Stimulated activated CD4-positive, alpha-beta T cell treated with anti-CD3 and anti-CD28 coated beads, Interleukin-12 subunit alpha, Interleukin-12 subunit beta, amount 100 ng/mL, for 4 hours (primary cell): ENCODE measurements around the gene NT5DC4.
"Not testable (repeated sequence)": the region's sequence is repeated elsewhere in the genome, so short reads cannot be mapped to it uniquely, and the experiment has no call there.

ENCODE experiments used
- DNase-seq: peaks from one replicate; pipeline ENCODE4 v3.0.0-alpha.2; 2020

The NT5DC4 gene

DNA sequence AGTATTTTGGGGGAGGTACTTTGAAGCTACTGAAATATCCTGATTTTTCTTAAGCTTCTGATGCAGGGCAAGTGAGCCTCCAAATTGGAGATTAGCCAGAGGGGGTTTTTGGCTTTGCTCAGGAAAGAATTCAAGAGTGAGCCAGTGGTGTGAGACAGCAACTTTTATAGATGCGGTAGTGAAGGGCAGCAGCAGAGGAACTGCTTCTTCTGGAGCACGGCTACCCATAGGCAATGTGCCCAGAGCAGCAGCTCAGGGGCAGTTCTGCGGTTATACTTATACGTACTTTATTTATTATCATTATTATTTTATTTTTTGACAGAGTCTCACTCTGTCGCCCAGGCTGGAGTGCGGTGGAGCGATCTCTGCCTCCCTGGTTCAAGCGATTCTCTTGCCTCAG, 19.8 kb upstream of the NT5DC4 start:
- no peak for DNase-seq

DNA sequence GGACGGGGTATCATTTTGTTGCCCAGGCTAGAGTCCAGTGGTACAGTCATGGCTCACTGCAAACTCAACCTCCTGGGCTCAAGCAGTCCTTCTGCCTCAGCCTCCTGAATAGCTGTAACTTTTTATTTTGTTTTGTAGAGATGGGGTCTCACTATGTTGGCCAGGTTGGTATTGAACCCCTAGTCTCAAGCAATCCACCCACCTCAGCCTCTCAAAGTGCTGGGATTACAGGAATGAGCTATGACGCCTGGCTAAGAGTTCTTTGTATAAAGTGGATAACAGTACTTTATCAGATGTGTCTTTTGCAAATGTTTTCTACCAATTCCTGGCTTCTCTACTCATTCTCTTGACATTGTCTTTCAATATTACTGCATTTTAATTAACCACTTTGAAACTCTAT, 17.1 kb upstream of the NT5DC4 start:
- no peak for DNase-seq

DNA sequence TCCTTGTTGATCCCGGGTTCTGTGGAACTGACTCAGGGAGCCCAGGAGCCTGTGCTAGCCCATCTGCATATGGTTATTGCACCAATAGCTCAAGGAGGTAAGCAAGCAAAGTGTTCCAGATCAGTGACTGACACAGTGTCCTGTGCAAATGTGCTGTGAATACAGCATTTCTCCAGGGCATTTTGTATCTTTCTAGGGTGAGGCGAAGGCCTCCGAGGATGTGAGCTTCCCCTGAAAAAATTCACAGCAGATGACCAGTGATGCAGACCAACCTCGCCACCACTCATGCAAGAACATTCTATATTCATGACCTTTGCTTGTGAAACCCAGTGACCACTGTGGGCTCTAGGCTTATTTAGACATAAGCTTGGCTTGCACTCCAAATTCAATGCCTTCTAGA, 15.2 kb upstream of the NT5DC4 start:
- DNase-seq, result no peak

DNA sequence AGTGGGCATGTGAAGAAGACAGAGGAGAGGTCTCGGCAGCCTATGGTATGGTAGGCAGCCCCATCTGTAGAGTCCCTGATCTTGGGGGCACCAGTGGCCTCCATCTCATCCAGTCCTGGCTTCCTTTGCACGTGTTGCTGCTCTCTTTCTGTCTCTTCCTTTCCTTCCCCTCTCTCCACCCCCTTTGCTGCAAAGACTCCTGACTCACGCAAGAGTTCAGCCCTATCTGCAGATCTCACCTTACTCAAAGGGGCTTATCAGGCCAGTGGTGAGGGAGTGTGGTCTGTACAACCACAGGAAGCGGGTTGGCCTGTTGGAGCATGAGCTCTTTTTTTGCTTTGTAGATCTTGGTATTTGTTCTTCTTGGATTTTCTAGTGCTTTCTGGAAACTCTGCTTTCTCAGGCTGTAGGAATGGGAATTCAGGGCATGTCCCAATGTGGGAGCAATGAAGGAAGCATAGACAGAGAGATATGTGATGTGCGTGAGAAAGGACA, 14.6 kb upstream of the NT5DC4 start:
- no peak for DNase-seq

- DNase-seq, result not testable (repeated sequence)
These were observed 13.9 kb upstream of the NT5DC4 start for GRCh38 chr2:112706947-112707346.

DNA sequence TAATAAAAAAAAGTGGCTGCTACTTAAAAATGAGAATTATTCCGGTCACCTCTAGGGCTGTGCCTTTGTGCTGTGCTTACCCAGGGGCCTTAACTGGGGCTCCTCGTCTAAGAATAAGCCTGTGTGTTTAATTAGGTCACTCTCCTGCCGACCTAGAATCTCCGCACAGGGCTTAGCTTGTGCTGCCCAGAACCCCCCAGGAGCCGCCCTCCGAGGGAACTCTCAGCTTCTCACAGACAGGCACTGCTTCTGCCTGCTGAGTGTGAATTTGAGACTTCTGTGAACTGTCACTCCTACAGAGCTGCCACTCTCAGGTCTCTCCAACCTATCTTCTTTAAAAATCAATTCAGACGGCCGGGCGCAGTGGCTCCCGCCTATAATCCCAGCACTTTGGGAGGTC, 11.9 kb upstream of the NT5DC4 start:
- no peak for DNase-seq

DNA sequence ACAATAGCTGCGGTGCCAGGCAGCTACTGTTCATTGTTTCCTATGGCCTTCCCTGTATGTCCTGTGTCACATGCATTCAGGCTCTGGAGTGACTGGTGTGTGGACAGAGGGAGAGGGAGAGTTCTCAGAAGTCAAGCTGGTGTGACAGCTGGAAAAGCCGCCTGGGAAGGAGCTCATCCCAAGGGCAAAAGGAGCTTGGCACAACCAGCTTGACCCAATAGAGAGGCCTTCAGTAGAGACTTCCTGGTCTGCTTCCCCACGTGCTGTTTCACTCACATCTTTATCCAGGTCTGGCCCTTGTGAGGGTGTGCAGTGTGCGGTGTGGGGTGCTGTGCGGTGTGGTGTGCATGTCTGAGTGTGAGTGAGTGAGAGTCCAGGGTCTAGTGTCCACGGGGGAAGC, 11.1 kb upstream of the NT5DC4 start:
- no peak for DNase-seq

GRCh38 chr2:112710956-112711750, 9.7 kb upstream of the NT5DC4 start:
- no peak for DNase-seq

- DNase-seq, result no peak
These were observed 8.4 kb upstream of the NT5DC4 start for GRCh38 chr2:112712465-112712864.

DNA sequence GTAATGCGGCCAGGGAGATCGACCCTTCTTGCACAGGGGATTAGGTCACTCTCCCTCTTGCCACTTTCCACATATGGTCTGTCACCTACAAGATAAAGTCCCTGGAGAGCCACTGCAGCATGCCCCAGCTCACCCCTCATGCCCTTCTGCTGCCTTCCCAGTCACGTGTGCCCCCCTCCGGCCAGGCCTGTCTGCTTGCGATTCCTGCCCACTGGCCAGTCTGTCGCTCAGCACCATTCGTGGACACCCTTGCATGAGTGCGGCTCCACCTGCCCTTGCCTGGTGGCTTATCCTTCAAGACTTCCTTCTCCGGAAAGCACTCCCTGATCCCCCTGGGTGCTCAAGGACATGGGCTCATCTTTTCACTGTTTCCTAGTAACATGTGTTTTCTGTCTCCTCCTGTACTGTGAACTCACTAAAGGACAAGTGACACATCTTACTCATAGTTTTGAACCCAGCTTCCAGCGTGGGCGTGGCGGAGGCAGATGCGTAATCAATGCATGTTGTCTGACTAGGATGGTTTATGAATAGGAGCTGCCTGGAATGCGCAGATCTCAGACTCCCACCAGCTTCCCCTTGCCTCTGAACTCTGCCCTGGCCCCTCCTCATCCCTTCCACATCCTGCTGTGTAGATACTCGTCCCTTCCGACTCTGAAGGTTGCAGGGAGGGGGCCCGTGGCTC, 7.8 kb upstream of the NT5DC4 start:
- peak; percentile 26 for DNase-seq

GRCh38 chr2:112713585-112713925, 7.3 kb upstream of the NT5DC4 start:
- DNase-seq, result no peak

DNA sequence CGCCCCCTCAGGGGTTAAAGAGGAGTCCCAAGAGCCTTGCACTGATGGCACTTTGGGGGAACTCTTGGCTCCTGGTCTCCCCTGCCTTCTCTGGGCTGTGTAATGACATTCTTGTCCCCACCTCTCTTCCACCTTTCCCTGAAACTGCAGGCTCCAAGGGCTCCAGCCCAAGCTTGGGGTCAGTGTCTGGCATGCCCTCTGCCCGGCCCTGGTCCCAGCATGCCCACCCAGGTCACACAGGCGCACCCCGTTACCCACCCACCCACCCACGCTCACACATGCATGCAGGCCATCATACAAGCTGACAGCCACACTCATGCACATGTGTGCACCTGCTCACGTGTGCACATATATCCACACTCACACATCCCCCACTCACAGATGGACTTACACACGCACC, 6.9 kb upstream of the NT5DC4 start:
- no peak for DNase-seq

- no peak for DNase-seq
These were observed 6.5 kb upstream of the NT5DC4 start for GRCh38 chr2:112714331-112714730.

- DNase-seq, result no peak
These were observed 5.8 kb upstream of the NT5DC4 start for GRCh38 chr2:112714836-112715631.

GRCh38 chr2:112716094-112716493, 4.7 kb upstream of the NT5DC4 start:
- not testable (repeated sequence) for DNase-seq

DNA sequence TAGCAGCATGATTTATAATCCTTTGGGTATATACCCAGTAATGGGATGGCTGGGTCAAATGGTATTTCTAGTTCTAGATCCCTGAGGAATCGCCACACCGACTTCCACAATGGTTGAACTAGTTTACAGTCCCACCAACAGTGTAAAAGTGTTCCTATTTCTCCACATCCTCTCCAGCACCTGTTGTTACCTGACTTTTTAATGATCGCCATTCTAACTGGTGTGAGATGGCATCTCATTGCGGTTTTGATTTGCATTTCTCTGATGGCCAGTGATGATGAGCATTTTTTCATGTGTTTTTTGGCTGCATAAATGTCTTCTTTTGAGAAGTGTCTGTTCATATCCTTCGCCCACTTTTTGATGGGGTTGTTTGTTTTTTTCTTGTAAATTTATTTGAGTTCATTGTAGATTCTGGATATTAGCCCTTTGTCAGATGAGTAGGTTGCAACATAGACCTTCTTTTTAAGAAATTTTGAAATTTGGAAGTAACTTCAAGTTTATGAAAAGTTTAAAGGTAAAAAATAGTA, 3.9 kb upstream of the NT5DC4 start:
- DNase-seq, result not testable (repeated sequence)

DNA sequence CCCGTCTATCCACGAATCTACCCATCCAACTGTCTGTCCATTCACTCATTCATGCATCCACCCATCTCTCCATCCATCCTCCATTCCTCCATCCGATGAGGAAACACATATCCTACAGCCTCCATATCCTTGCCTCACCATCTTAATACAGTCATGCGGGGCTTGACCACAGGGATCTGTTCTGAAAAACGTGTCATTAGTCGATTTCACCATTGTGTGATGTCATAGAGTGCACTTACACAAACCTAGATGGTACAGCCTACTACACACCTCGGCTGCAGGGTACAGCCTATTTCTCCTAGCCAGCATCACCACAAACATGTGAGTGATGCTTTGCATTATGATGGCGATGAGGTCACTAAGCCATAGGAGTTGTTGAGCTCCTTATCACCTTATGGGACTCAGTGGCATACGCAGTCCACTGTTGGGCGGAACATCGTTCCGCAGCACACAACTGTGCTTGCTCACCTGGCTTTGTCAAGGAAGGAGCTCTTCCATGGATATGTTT, 1.9 kb upstream of the NT5DC4 start:
- no peak for DNase-seq

GRCh38 chr2:112721819-112722522, 1.2 kb downstream of the NT5DC4 start:
- no peak for DNase-seq

GRCh38 chr2:112722816-112723546, 2.2 kb downstream of the NT5DC4 start:
- DNase-seq, result no peak

DNA sequence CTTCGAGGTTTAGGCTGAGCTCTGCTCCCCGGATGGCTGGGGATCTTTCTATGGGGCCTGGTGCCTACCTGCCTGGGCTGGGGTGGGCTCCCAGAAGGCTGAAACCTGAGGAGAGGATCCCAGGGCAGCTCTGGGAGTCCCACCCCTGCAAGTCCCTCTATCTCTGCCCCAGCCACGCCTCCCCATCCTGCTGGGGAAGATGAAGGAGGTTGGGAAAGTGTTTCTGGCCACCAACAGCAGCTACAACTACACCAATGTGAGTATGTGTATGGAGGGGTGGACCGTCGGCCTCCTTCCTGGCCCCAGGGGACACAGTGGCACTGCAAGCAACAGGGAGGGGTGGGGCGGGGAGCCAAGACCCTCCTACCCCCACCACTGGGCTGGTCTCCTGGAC, 2.7 kb downstream of the NT5DC4 start:
- no peak for DNase-seq

DNA sequence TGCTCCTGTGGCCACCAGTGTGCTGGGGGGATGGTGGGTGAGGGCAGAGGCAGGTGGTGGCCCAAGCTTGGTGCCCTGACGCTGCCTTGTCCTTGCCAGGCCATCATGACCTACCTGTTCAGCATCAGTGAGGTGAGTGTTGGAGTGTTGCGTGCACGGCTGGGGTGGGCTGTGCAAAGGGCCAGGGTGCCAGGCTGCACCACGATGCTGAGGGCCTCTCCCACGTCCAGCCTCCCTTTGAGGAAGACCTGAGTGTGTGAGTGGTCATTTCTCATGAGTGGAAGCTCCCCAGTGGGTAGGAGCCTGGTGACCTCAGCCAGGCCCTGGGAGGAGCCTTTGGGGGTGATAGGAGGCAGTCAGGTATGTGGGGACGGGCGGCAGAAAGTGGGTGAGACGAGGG, 3.2 kb downstream of the NT5DC4 start:
- no peak for DNase-seq
